T-helper 2 cell treated with Interferon-gamma antibody and Interleukin-4, amounts not matched to agents 5 μg/mL and 100 μg/mL, for 36 hours (primary cell): ENCODE data around the gene BFSP1.

Experiments used
- DNase-seq: peaks from one replicate; pipeline ENCODE4 v3.0.0; 2021; ENCODE audit warnings: low spot score
- H3K27ac Mint-ChIP-seq: one replicate; pipeline ENCODE4 v1.8.0; 2021; ENCODE audit warnings: mild to moderate bottlenecking, mixed read lengths
- H3K27me3 Mint-ChIP-seq: one replicate; pipeline ENCODE4 v1.8.0; 2021; ENCODE audit warnings: low read depth, mixed read lengths
- H3K36me3 Mint-ChIP-seq: one replicate; pipeline ENCODE4 v1.8.0; 2021; ENCODE audit warnings: low read depth, mixed read lengths
- H3K4me1 Mint-ChIP-seq: one replicate; pipeline ENCODE4 v1.8.0; 2021; ENCODE audit warnings: low read depth, mixed read lengths
- H3K4me3 Mint-ChIP-seq: one replicate; pipeline ENCODE4 v1.8.0; 2022; ENCODE audit warnings: mild to moderate bottlenecking, moderate library complexity, mixed read lengths
- H3K9me3 Mint-ChIP-seq: one replicate; pipeline ENCODE4 v1.8.0; 2021; ENCODE audit warnings: mixed read lengths

The BFSP1 gene

GRCh38 chr20:17467120-17467655 lies 64.0 kb downstream of the BFSP1 start:
- no peaks in the 10 kb centered on the region for H3K4me1 Mint-ChIP-seq

GRCh38 chr20:17466641-17467040 lies 64.5 kb downstream of the BFSP1 start:
- Mint-ChIP-seq H3K27ac (no peak overlapping the region), H3K27me3 (peaks cover 5% of the 10 kb centered on the region), H3K4me1 (no peaks in the 10 kb centered on the region), H3K9me3 (no peaks in the 10 kb centered on the region), H3K36me3 (no peaks in the 10 kb centered on the region), H3K4me3 (no peak overlapping the region)
- no peak for DNase-seq

More at GRCh38 chr20:17467120-17467655, 64.0 kb downstream of the BFSP1 start:
- Mint-ChIP-seq H3K36me3 (no peaks in the 10 kb centered on the region), H3K4me3 (no peak overlapping the region), H3K9me3 (no peaks in the 10 kb centered on the region), H3K27ac (no peak overlapping the region), H3K27me3 (peaks cover 5% of the 10 kb centered on the region)
- no peak for DNase-seq

GRCh38 chr20:17465236-17465635 lies 65.9 kb downstream of the BFSP1 start:
- no peak overlapping the region for H3K27ac Mint-ChIP-seq
- peaks cover 3% of the 10 kb centered on the region for H3K9me3 Mint-ChIP-seq
- H3K27me3 Mint-ChIP-seq = peaks cover 5% of the 10 kb centered on the region
- peaks cover 5% of the 10 kb centered on the region for H3K4me1 Mint-ChIP-seq
- no peaks in the 10 kb centered on the region for H3K36me3 Mint-ChIP-seq
- H3K4me3 Mint-ChIP-seq = no peak overlapping the region
- no peak for DNase-seq

- H3K4me1 Mint-ChIP-seq = peaks cover 6% of the 10 kb centered on the region
- DNase-seq = no peak
- H3K27me3 Mint-ChIP-seq = peaks cover 5% of the 10 kb centered on the region
- peaks cover 4% of the 10 kb centered on the region for H3K9me3 Mint-ChIP-seq
- no peak overlapping the region for H3K4me3 Mint-ChIP-seq
- H3K27ac Mint-ChIP-seq = no peak overlapping the region
- H3K36me3 Mint-ChIP-seq = no peaks in the 10 kb centered on the region
These were observed 67.5 kb downstream of the BFSP1 start for GRCh38 chr20:17463711-17464110.

GRCh38 chr20:17461941-17462340 lies 69.2 kb downstream of the BFSP1 start:
- DNase-seq = no peak
- Mint-ChIP-seq H3K27ac (no peak overlapping the region), H3K9me3 (peaks cover 4% of the 10 kb centered on the region), H3K4me1 (peaks cover 6% of the 10 kb centered on the region), H3K36me3 (no peaks in the 10 kb centered on the region), H3K4me3 (no peak overlapping the region), H3K27me3 (peaks cover 5% of the 10 kb centered on the region)

GRCh38 chr20:17460119-17460518 lies 71.1 kb downstream of the BFSP1 start:
- Mint-ChIP-seq H3K9me3 (peaks cover 4% of the 10 kb centered on the region), H3K4me3 (no peak overlapping the region), H3K36me3 (no peaks in the 10 kb centered on the region), H3K4me1 (peaks cover 6% of the 10 kb centered on the region), H3K27ac (no peak overlapping the region), H3K27me3 (peaks cover 8% of the 10 kb centered on the region)
- DNase-seq = no peak

DNA sequence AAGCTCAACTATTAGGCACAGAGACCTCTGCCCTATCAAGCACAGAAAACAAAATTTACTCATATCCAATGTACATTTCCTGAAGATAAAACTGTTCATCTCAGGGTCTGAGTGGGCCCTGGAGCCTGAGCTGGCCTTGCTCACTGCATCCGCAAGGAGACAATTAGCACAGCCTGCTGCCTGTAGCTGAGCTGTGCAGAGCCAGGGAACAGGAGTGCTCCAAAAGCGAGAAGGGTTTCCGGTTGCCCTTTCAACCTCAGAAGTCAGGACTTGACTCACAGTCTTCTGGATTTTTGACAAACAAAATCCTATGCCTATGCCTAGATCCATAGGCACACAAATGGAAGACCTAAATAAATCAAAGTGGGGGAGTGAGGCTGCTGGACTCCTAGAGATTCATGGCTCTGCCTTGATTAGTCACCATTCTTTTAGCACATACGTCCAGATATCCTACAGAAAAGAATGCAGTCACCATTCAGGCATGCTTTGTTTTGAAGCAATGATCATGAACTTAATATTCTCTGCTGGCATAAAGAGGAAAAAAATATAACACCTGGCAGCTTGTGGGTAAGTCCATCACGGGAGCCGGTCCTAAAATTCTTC lies 73.5 kb downstream of the BFSP1 start:
- DNase-seq = no peak
- Mint-ChIP-seq H3K9me3 (peaks cover 4% of the 10 kb centered on the region), H3K4me3 (no peak overlapping the region), H3K27ac (no peak overlapping the region), H3K4me1 (peaks cover 6% of the 10 kb centered on the region), H3K27me3 (peaks cover 6% of the 10 kb centered on the region), H3K36me3 (no peaks in the 10 kb centered on the region)

GRCh38 chr20:17457079-17457478 lies 74.1 kb downstream of the BFSP1 start:
- H3K4me1 Mint-ChIP-seq = peaks cover 6% of the 10 kb centered on the region
- H3K27me3 Mint-ChIP-seq = peaks cover 3% of the 10 kb centered on the region
- no peak overlapping the region for H3K4me3 Mint-ChIP-seq
- H3K27ac Mint-ChIP-seq = no peak overlapping the region
- H3K36me3 Mint-ChIP-seq = no peaks in the 10 kb centered on the region
- H3K9me3 Mint-ChIP-seq = peaks cover 4% of the 10 kb centered on the region
- no peak for DNase-seq

DNA sequence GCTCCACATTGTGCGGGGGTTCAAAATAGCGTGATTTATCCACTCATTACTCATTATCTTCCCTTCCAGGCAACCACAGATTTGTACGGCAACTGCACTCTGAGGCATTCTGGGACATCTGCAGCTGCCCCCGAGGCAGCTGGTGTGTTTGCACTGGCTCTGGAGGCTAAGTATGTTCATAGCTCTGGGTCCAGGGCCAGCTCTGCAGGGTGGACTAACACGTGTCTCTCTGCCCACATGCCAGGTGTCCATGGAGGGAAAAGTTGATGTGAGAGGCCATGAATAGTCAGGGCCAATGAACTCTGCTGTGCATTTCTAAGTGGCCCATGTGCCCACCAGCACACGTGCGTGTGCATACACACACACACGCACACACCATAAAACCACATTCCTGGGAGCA lies 74.9 kb downstream of the BFSP1 start:
- no peak for DNase-seq
- Mint-ChIP-seq H3K4me1 (peaks cover 6% of the 10 kb centered on the region), H3K36me3 (no peaks in the 10 kb centered on the region), H3K27me3 (peaks cover 5% of the 10 kb centered on the region), H3K9me3 (peaks cover 4% of the 10 kb centered on the region), H3K4me3 (no peak overlapping the region), H3K27ac (no peak overlapping the region)

DNA sequence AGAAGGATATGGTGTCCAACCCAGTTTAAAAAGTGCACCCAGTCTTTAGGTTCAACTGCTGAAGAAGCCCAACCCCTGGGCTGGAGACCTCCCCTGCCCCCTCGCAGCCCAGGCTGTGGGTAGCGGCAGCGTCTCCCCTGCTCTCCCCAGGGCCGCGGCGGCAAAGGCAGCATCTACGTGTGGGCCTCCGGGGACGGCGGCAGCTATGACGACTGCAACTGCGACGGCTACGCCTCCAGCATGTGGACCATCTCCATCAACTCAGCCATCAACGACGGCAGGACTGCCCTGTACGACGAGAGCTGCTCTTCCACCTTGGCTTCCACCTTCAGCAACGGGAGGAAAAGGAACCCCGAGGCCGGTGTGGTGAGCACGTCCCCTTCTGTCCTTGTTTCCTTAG lies 77.6 kb downstream of the BFSP1 start:
- no peak overlapping the region for H3K27ac Mint-ChIP-seq
- H3K9me3 Mint-ChIP-seq = no peaks in the 10 kb centered on the region
- H3K4me1 Mint-ChIP-seq = no peaks in the 10 kb centered on the region
- no peaks in the 10 kb centered on the region for H3K36me3 Mint-ChIP-seq
- H3K4me3 Mint-ChIP-seq = no peak overlapping the region
- peaks cover 7% of the 10 kb centered on the region for H3K27me3 Mint-ChIP-seq
- DNase-seq = no peak

DNA sequence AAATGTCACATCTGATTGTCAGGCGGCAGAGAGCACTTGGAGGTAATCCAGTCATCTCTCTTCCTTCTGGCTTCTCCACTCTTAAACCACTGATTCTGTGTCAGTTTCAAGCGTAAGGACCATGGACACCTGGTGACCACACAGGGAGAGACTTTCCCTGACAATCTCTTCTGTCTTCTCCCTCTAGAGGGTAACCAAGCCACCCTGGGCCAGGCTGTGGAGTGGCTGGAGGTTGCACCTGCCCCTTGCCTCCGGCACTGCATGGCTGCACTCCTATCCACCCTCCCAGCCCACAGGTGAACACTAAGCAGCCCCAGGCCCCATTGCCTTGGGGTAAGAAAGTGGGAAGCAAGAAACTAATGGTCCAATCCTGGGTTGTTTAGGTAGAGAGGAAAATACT lies 78.7 kb downstream of the BFSP1 start:
- no peaks in the 10 kb centered on the region for H3K4me1 Mint-ChIP-seq
- no peaks in the 10 kb centered on the region for H3K36me3 Mint-ChIP-seq
- H3K4me3 Mint-ChIP-seq = no peak overlapping the region
- no peak overlapping the region for H3K27ac Mint-ChIP-seq
- no peaks in the 10 kb centered on the region for H3K9me3 Mint-ChIP-seq
- H3K27me3 Mint-ChIP-seq = peaks cover 7% of the 10 kb centered on the region
- DNase-seq = no peak

GRCh38 chr20:17449031-17449430 lies 82.1 kb downstream of the BFSP1 start:
- H3K27ac Mint-ChIP-seq = no peak overlapping the region
- no peak for DNase-seq
- H3K9me3 Mint-ChIP-seq = no peaks in the 10 kb centered on the region
- no peak overlapping the region for H3K4me3 Mint-ChIP-seq
- H3K27me3 Mint-ChIP-seq = peaks cover 4% of the 10 kb centered on the region
- no peaks in the 10 kb centered on the region for H3K4me1 Mint-ChIP-seq
- no peaks in the 10 kb centered on the region for H3K36me3 Mint-ChIP-seq

GRCh38 chr20:17448071-17448470 lies 83.1 kb downstream of the BFSP1 start:
- peaks cover 6% of the 10 kb centered on the region for H3K27me3 Mint-ChIP-seq
- no peaks in the 10 kb centered on the region for H3K36me3 Mint-ChIP-seq
- DNase-seq = no peak
- no peaks in the 10 kb centered on the region for H3K4me1 Mint-ChIP-seq
- no peaks in the 10 kb centered on the region for H3K9me3 Mint-ChIP-seq
- no peak overlapping the region for H3K4me3 Mint-ChIP-seq
- no peak overlapping the region for H3K27ac Mint-ChIP-seq

GRCh38 chr20:17446171-17446570 lies 85.0 kb downstream of the BFSP1 start:
- no peak overlapping the region for H3K27ac Mint-ChIP-seq
- peaks cover 4% of the 10 kb centered on the region for H3K27me3 Mint-ChIP-seq
- H3K9me3 Mint-ChIP-seq = no peaks in the 10 kb centered on the region
- H3K4me1 Mint-ChIP-seq = no peaks in the 10 kb centered on the region
- H3K4me3 Mint-ChIP-seq = no peak overlapping the region
- no peak for DNase-seq
- no peaks in the 10 kb centered on the region for H3K36me3 Mint-ChIP-seq

- H3K9me3 Mint-ChIP-seq = no peaks in the 10 kb centered on the region
- H3K4me1 Mint-ChIP-seq = no peaks in the 10 kb centered on the region
These were observed 85.6 kb downstream of the BFSP1 start for GRCh38 chr20:17445543-17445942.

More at GRCh38 chr20:17445543-17445942, 85.6 kb downstream of the BFSP1 start:
- Mint-ChIP-seq H3K4me3 (no peak overlapping the region), H3K27me3 (peaks cover 4% of the 10 kb centered on the region), H3K27ac (no peak overlapping the region), H3K36me3 (no peaks in the 10 kb centered on the region)
- DNase-seq = no peak
